GM12878 (cell line): ENCODE data around the gene SOWAHD. TPM values are rescaled to one million over a fixed set of nuclear protein-coding genes. Genes with fewer than 3 reads are reported as not detected.
A peak's percentile ranks its signal among the peaks of the same experiment; 100 is the strongest.

ENCODE experiments used
- ATAC-seq: fragments of 200-7000 bp; cut with Tn5 transposase; 3 replicates; pipeline ENCODE4 v1.9.1; 2020; ENCODE audit warnings: mild to moderate bottlenecking, moderate library complexity
- BruUV-seq: library from RNA; stranded (reverse); fragments of 400-500 nt; replicated peaks from 2 replicates; lab custom pipeline; 2021; lab: Mats Ljungman, UMichigan
- CTCF ChIA-PET: fragments of 300-600 bp; sonication (Branson Sonifier 250); formaldehyde crosslinking; extraction: SDS; loops from one replicate; lab custom pipeline; 2021; ENCODE audit warnings: inconsistent platforms; lab: Yijun Ruan, JAX
- POLR2A ChIA-PET: fragments of 350-600 bp; formaldehyde crosslinking; extraction: SDS; loops from one replicate; lab custom pipeline; 2021; ENCODE audit warnings: inconsistent platforms; lab: Charles Lee
- RAD21 ChIA-PET: fragments of 300-600 bp; sonication (Branson Sonifier 250); formaldehyde crosslinking; loops from one replicate; lab custom pipeline; 2023; ENCODE audit warnings: antibody characterized with exemption; ENCODE audit not compliant: unreplicated experiment; lab: Charles Lee
- SMC1A ChIA-PET: fragments of 300-600 bp; sonication (Branson Sonifier 250); formaldehyde crosslinking; loops from one replicate; lab custom pipeline; 2023; ENCODE audit not compliant: unreplicated experiment, uncharacterized antibody; lab: Charles Lee
- DNase-seq: peaks from one replicate; pipeline ENCODE4 v3.0.0-alpha.2; 2011; ENCODE audit warnings: low read depth, low spot score
- FAIRE-seq: peaks from 3 replicates; lab custom pipeline; 2011; peaks lifted over from hg19 to GRCh38; lab: Jason Lieb, UNC
- H2AFZ ChIP-seq: 2 replicates; pipeline ENCODE4 v1.6.0; 2011; ENCODE audit warnings: low read depth, low read length, control low read depth; ENCODE audit not compliant: control insufficient read depth
- H3K27ac ChIP-seq: 2 replicates; pipeline ENCODE4 v1.5.1; 2011; ENCODE audit warnings: control low read depth; ENCODE audit not compliant: control insufficient read depth, insufficient read depth
- H3K27me3 ChIP-seq, 2 experiments: replicated peaks in 1 of 2; 2 replicates each; pipeline versions ENCODE4 v1.6.0 to v1.6.1; 2011; ENCODE audit warnings: low read length in 1 of 2; ENCODE audit not compliant: control insufficient read depth in 2 of 2, insufficient read depth in 2 of 2
- H3K36me3 ChIP-seq, 2 experiments: 2 replicates each; pipeline ENCODE4 v1.5.1; 2011; ENCODE audit warnings: low read length in 1 of 2; ENCODE audit not compliant: control insufficient read depth in 2 of 2, insufficient read depth in 2 of 2
- H3K4me1 ChIP-seq: 2 replicates; pipeline ENCODE4 v1.6.1; 2011; ENCODE audit warnings: mild to moderate bottlenecking, low read length, moderate library complexity, mixed read lengths; ENCODE audit not compliant: control insufficient read depth, insufficient read depth
- H3K4me2 ChIP-seq: 2 replicates; pipeline ENCODE4 v1.6.0; 2011; ENCODE audit warnings: control low read depth; ENCODE audit not compliant: control insufficient read depth, insufficient read depth
- H3K4me3 ChIP-seq: fragments of 200-600 bp; sonication (generic); 2 replicates; pipeline ENCODE4 v1.5.1; 2016
- H3K79me2 ChIP-seq: 2 replicates; pipeline ENCODE4 v1.6.0; 2011; ENCODE audit warnings: low read length; ENCODE audit not compliant: control insufficient read depth, insufficient read depth
- H3K9ac ChIP-seq: 2 replicates; pipeline ENCODE4 v1.8.0; 2011; ENCODE audit warnings: low read length, control low read depth, mixed read lengths; ENCODE audit not compliant: control insufficient read depth, insufficient read depth
- H3K9me3 ChIP-seq: replicated peaks from 3 replicates; pipeline ENCODE4 v1.5.1; 2011; ENCODE audit warnings: mild to moderate bottlenecking, low read length; ENCODE audit not compliant: control insufficient read depth, insufficient read depth
- H4K20me1 ChIP-seq: 2 replicates; pipeline ENCODE4 v1.6.0; 2011; ENCODE audit not compliant: control insufficient read depth, insufficient read depth
- CTCF ChIP-seq, 3 experiments: IDR thresholded peaks in 2 of 3; conservative IDR thresholded peaks in 1 of 3; 2 replicates each; pipeline ENCODE4 v1.5.1; 2011; ENCODE audit warnings: low read depth in 3 of 3, low read length in 3 of 3, mild to moderate bottlenecking in 3 of 3, control low read depth in 2 of 3, moderate library complexity in 2 of 3, inconsistent platforms in 1 of 3, mixed read lengths in 1 of 3; ENCODE audit not compliant: control insufficient read depth in 2 of 3, insufficient read depth in 1 of 3; ENCODE audit errors: extremely low read depth in 1 of 3
- HDGF ChIP-seq: fragments of 450-650 bp; IDR thresholded peaks from 2 replicates; pipeline ENCODE4 v1.6.1; 2016; ENCODE audit warnings: antibody characterized with exemption
- KDM1A ChIP-seq: fragments of 200-600 bp; sonication (generic); IDR thresholded peaks from 2 replicates; pipeline ENCODE4 v1.6.1; 2016; ENCODE audit warnings: borderline replicate concordance
- PRDM15 ChIP-seq: fragments of 450-650 bp; formaldehyde crosslinking; IDR thresholded peaks from 2 replicates; pipeline ENCODE4 v1.4.0; 2020; ENCODE audit warnings: mild to moderate bottlenecking, moderate library complexity
- SIN3A ChIP-seq: IDR thresholded peaks from 2 replicates; pipeline ENCODE4 v1.6.1; 2012; ENCODE audit warnings: low read depth, low read length, improper control_type of control experiment
- SPI1 ChIP-seq: IDR thresholded peaks from 2 replicates; pipeline ENCODE4 v1.6.1; 2011; ENCODE audit warnings: low read depth, mild to moderate bottlenecking, low read length, moderate library complexity, borderline replicate concordance; ENCODE audit not compliant: insufficient read depth
- TBL1XR1 ChIP-seq: IDR thresholded peaks from 2 replicates; pipeline ENCODE4 v1.6.1; 2012; ENCODE audit warnings: low read depth, low read length, improper control_type of control experiment
- WRNIP1 ChIP-seq: IDR thresholded peaks from 2 replicates; pipeline ENCODE4 v1.6.1; 2011; ENCODE audit warnings: low read depth, low read length, improper control_type of control experiment, borderline replicate concordance
- YY1 ChIP-seq: IDR thresholded peaks from 2 replicates; pipeline ENCODE4 v1.6.1; 2011; ENCODE audit warnings: low read depth, mild to moderate bottlenecking, low read length
- ZBTB40 ChIP-seq: fragments of 450-650 bp; IDR thresholded peaks from 2 replicates; pipeline ENCODE4 v1.6.1; 2016; ENCODE audit warnings: mild to moderate bottlenecking, moderate library complexity, borderline replicate concordance
- ZNF384 ChIP-seq: IDR thresholded peaks from 2 replicates; pipeline ENCODE4 v1.6.1; 2012; ENCODE audit warnings: low read depth, mild to moderate bottlenecking, low read length, improper control_type of control experiment, borderline replicate concordance
- WGBS: methylation state at CpG from one replicate; pipeline ENCODE4 v1.1.6; 2016; ENCODE audit warnings: low lambda C conversion rate; ENCODE audit not compliant: insufficient replicate concordance, insufficient coverage; ENCODE audit errors: missing lambda C conversion rate; 5-methylcytosine and 5-hydroxymethylcytosine counted together
- in situ Hi-C: fragments of 300-500 bp; cut with MboI; formaldehyde crosslinking; loops from 9 replicates; pipeline ENCODE4 v1.14.3; 2018; ENCODE audit warnings: mixed read lengths
- intact Hi-C: fragments of 100-400 bp; cut with micrococcal nuclease; formaldehyde crosslinking; loops from one replicate; pipeline ENCODE4 v1.14.2; 2022; ENCODE audit not compliant: unreplicated experiment
- polyA plus RNA-seq, 11 experiments: library from polyadenylated mRNA; depleted of rRNA in 4 of 11; unstranded in 6 of 11; stranded (reverse) in 5 of 11; fragments of >200 nt; fragmentation: Nextera tagmentation in 4 of 11; fragmentation: Illumina TruSeq in 1 of 11; extraction: Ambion mirVana in 4 of 11; extraction: Trizol in 1 of 11; gene quantifications; 1 replicate in 1 of 11; 2 replicates in 10 of 11; pipeline versions ENCODE4 v1.2.1 to v1.2.3, GENCODE V29; 2011 to 2016; ENCODE audit warnings: inconsistent platforms in 2 of 11, missing spikeins in 2 of 11, low read depth in 1 of 11
- total RNA-seq, 4 experiments: library from RNA; depleted of rRNA in 3 of 4; stranded (reverse); fragments of >200 nt in 3 of 4; fragmentation: Illumina TruSeq in 1 of 4; extraction: Trizol in 1 of 4; gene quantifications; 2 replicates each; pipeline versions ENCODE4 v1.2.1 to v1.2.3, GENCODE V29; 2013 to 2021

SOWAHD gene
- total and polyA plus RNA-seq, 10 of the 15 experiments (the other 5 are each of a cell fraction or from before 2014, with no cell fraction given): 0.27 to 7.4 (median 2.6) TPM

DNA sequence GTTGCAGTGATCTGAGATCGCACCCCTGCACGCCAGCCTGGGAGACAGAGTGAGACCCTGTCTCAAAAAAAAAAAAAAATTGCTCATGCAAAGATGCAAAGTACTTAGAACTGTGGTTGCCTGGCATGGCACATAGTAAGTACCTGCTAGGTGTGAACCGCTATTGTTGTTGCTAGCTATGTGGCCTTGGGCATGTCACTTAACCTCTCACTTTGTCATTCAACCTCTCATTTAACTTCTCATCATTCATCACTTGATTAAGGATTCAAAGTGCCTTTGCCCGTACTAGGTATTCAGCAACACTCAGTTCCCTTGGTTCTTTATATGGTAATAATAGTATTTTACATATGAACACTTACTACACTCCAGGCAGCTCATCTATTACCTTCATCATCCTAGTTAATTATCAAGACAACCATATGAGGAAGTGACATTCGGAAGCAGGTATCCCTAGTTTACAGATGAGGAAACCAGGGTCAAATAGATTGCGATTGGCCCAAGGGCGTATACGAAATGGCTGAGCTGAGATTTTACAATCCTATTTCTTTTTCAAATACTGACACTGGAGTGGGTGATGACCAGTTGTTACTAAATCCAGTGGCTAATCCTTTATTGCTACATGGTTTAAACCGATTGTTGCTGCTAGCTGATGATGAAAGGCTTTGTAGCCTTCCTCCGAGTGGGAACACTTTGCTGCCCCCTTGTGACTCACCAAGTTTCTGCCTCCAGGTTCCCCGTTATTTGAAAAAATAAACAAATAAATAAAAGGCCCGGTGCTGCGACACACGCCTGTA, 28.8 kb upstream of the SOWAHD start:
- H3K27ac ChIP-seq: no peak overlapping the region
- peak; percentile 77 for ATAC-seq
- POLR2A ChIA-PET: interaction anchor here (0.9 to 3.7 kb wide), 7 partner anchors 39 to 214 kb away, joined by 3 to 23 read pairs (median 5); partner anchors contain the start of gene NKRF
- intact Hi-C loops: loop anchor here (1.0 to 2.0 kb wide), 6 partner anchors 31 to 241 kb away; no protein-coding TSS in a partner anchor
- H3K79me2 ChIP-seq: no peaks in the 10 kb centered on the region
- RAD21 ChIA-PET: interaction anchor here (0.6 to 5.0 kb wide), 40 partner anchors 9 to 217 kb away, joined by 3 to 60 read pairs (median 7); partner anchors contain the start of genes NKRF, RPL39 and SEPTIN6
- peak; percentile 31 for DNase-seq
- in situ Hi-C loops: loop anchor here (5.0 kb wide), 2 partner anchors 107 to 212 kb away; no protein-coding TSS in a partner anchor
- H3K27me3 ChIP-seq: no peaks in the 10 kb centered on the region
- no TSS peak for BruUV-seq
- CTCF ChIA-PET: interaction anchor here (0.6 to 10.0 kb wide), 69 partner anchors 9 to 1940 kb away, joined by 3 to 163 read pairs (median 7); partner anchors contain the start of genes NKRF, RPL39, SEPTIN6 and SOWAHD
- H3K36me3 ChIP-seq: no peaks in the 10 kb centered on the region
- no peaks in the 10 kb centered on the region for H3K9me3 ChIP-seq
- no peaks in the 10 kb centered on the region for H3K4me1 ChIP-seq
- FAIRE-seq: peak; percentile 91
- no peak overlapping the region; the same call in 1 of the 2 replicates for H2AFZ ChIP-seq
- no peak overlapping the region for H3K4me2 ChIP-seq
- H3K4me3 ChIP-seq: no peak overlapping the region
- no peak overlapping the region for H3K9ac ChIP-seq
- H4K20me1 ChIP-seq: no peaks in the 10 kb centered on the region
- 48% methylated on average over 14 of the region's 14 CpGs for WGBS
- SMC1A ChIA-PET: interaction anchor here (0.7 to 8.2 kb wide), 58 partner anchors 8 to 251 kb away, joined by 3 to 166 read pairs (median 7); partner anchors contain the start of genes NKRF, SEPTIN6 and SOWAHD
- TF ChIP-seq PRDM15 (CRISPR knock-in tag) (no peak), SPI1 (peak; percentile 29; the same call in 1 of the 2 replicates), ZNF384 (peak; percentile 46; the same call in 1 of the 2 replicates), YY1 (0 out of 2 replicates have a peak, but pooled peaks have one; percentile 48), WRNIP1 (peak; percentile 53; the same call in 1 of the 2 replicates), HDGF (no peak), ZBTB40 (no peak), CTCF (IDR thresholded peaks at IDR 0.05 in 2 of 3, conservative IDR thresholded peaks at IDR 0.05 in 1 of 3; ENCODE audit: control insufficient read depth in 2 of 3, extremely low read depth in 1 of 3, insufficient read depth in 1 of 3, low read depth in 3 of 3, low read length in 3 of 3) (peak; percentile 61 to 85 (median 76)), TBL1XR1 (no peak), KDM1A (no peak), SIN3A (no peak)
